H1 (cell line): Measurements from ENCODE around the gene KLHL7. TPM values are rescaled to one million over a fixed set of nuclear protein-coding genes. Genes with fewer than 3 reads are reported as not detected.

Experiments used
- CTCF ChIA-PET: fragments of 300-600 bp; sonication (Branson Sonifier 250); formaldehyde crosslinking; loops from one replicate; lab custom pipeline; 2021; ENCODE audit not compliant: partially characterized antibody; lab: Charles Lee
- POLR2A ChIA-PET: fragments of 300-600 bp; sonication (Branson Sonifier 250); formaldehyde crosslinking; loops from one replicate; lab custom pipeline; 2021; ENCODE audit warnings: inconsistent platforms; ENCODE audit not compliant: partially characterized antibody; lab: Charles Lee
- DNase-seq, 2 experiments: peaks; one replicate each; pipeline versions ENCODE4 v3.0.0 to v3.0.0-alpha.2; 2010 to 2022; ENCODE audit warnings: low spot score in 2 of 2, low read depth in 1 of 2, mixed read lengths in 1 of 2
- FAIRE-seq: peaks from 2 replicates; lab custom pipeline; 2011; peaks lifted over from hg19 to GRCh38; lab: Jason Lieb, UNC
- H2AFZ ChIP-seq: 2 replicates; pipeline ENCODE4 v1.8.1; 2012; ENCODE audit warnings: low read length, inconsistent platforms
- H2AK5ac ChIP-seq: 2 replicates; pipeline ENCODE4 v1.6.1; 2013; ENCODE audit warnings: low read depth, low read length
- H2BK120ac ChIP-seq: replicated peaks from 2 replicates; pipeline ENCODE3; 2013; ENCODE audit warnings: low read depth, low read length, inconsistent platforms
- H2BK12ac ChIP-seq: 2 replicates; pipeline ENCODE4 v1.6.1; 2013; ENCODE audit warnings: low read depth, low read length
- H2BK15ac ChIP-seq: 2 replicates; pipeline ENCODE4 v1.6.1; 2013; ENCODE audit warnings: low read length
- H2BK20ac ChIP-seq: 2 replicates; pipeline ENCODE4 v1.6.1; 2013; ENCODE audit warnings: low read length
- H2BK5ac ChIP-seq: 2 replicates; pipeline ENCODE4 v1.6.1; 2013; ENCODE audit warnings: low read depth, low read length
- H3K14ac ChIP-seq: 2 replicates; pipeline ENCODE4 v1.6.1; 2013; ENCODE audit warnings: inconsistent platforms; ENCODE audit not compliant: insufficient read length
- H3K18ac ChIP-seq: 2 replicates; pipeline ENCODE4 v1.6.1; 2013; ENCODE audit warnings: low read length; ENCODE audit errors: extremely low read depth
- H3K23ac ChIP-seq: 2 replicates; pipeline ENCODE4 v1.6.1; 2013; ENCODE audit warnings: inconsistent platforms; ENCODE audit not compliant: insufficient read length
- H3K23me2 ChIP-seq: 2 replicates; pipeline ENCODE4 v1.6.1; 2013; ENCODE audit warnings: low read depth, low read length
- H3K27ac ChIP-seq: 2 replicates; pipeline ENCODE4 v1.6.1; 2011; ENCODE audit warnings: low read depth, low read length, inconsistent platforms
- H3K27me3 ChIP-seq, 4 experiments: replicated peaks in 1 of 4; 1 replicate in 1 of 4; 2 replicates in 3 of 4; pipeline versions ENCODE4 v1.6.1 to v1.8.1; 2011 to 2013; ENCODE audit warnings: low read length in 3 of 4, mild to moderate bottlenecking in 3 of 4, inconsistent platforms in 2 of 4, mixed read lengths in 2 of 4, moderate library complexity in 1 of 4; ENCODE audit not compliant: control insufficient read depth in 3 of 4, insufficient read depth in 3 of 4; ENCODE audit errors: extremely low read depth in 1 of 4
- H3K36me3 ChIP-seq, 4 experiments: 2 replicates each; pipeline versions ENCODE4 v1.6.1 to v1.8.1; 2011 to 2013; ENCODE audit warnings: mild to moderate bottlenecking in 4 of 4, low read length in 3 of 4, moderate library complexity in 2 of 4, control low read depth in 1 of 4, inconsistent platforms in 1 of 4; ENCODE audit not compliant: insufficient read depth in 4 of 4, control insufficient read depth in 2 of 4
- H3K4ac ChIP-seq: replicated peaks from 2 replicates; pipeline ENCODE3; 2013; ENCODE audit warnings: low read length, low read depth, mixed read lengths, inconsistent platforms; ENCODE audit not compliant: insufficient read length
- H3K4me1 ChIP-seq, 4 experiments: replicated peaks in 1 of 4; 1 replicate in 1 of 4; 2 replicates in 3 of 4; pipeline versions ENCODE4 v1.6.1 to v1.8.1; 2011 to 2013; ENCODE audit warnings: low read length in 3 of 4, inconsistent platforms in 2 of 4, mixed read lengths in 1 of 4; ENCODE audit not compliant: insufficient read depth in 4 of 4, control insufficient read depth in 3 of 4
- H3K4me2 ChIP-seq, 2 experiments: 2 replicates each; pipeline versions ENCODE4 v1.6.1 to v1.8.1; 2011 to 2013; ENCODE audit warnings: low read depth in 2 of 2, low read length in 2 of 2, control low read depth in 1 of 2, inconsistent platforms in 1 of 2, mild to moderate bottlenecking in 1 of 2; ENCODE audit not compliant: insufficient read depth in 1 of 2
- H3K4me3 ChIP-seq, 4 experiments: fragments of 200-600, 300-600 bp in 1 of 4; sonication (generic), shearing (Covaris generic), sonication (Bioruptor Twin) in 1 of 4; 2 replicates each; pipeline versions ENCODE4 v1.5.1 to v1.8.1; 2011 to 2016; ENCODE audit warnings: low read length in 4 of 4, low read depth in 3 of 4, control low read depth in 2 of 4, inconsistent platforms in 2 of 4, mild to moderate bottlenecking in 2 of 4, mixed read lengths in 1 of 4, moderate library complexity in 1 of 4; ENCODE audit not compliant: insufficient read depth in 2 of 4; ENCODE audit errors: extremely low read depth in 1 of 4
- H3K56ac ChIP-seq: replicated peaks from 2 replicates; pipeline ENCODE3; 2013; ENCODE audit warnings: low read depth, mild to moderate bottlenecking, mixed read lengths, low read length, inconsistent platforms; ENCODE audit not compliant: insufficient read length
- H3K79me1 ChIP-seq: 2 replicates; pipeline ENCODE4 v1.6.1; 2013; ENCODE audit warnings: low read depth, low read length, control low read depth
- H3K79me2 ChIP-seq, 2 experiments: 2 replicates each; pipeline versions ENCODE4 v1.6.1 to v1.8.1; 2012 to 2013; ENCODE audit warnings: low read length in 2 of 2, mild to moderate bottlenecking in 2 of 2, inconsistent platforms in 1 of 2; ENCODE audit not compliant: insufficient read depth in 2 of 2, control insufficient read depth in 1 of 2
- H3K9ac ChIP-seq, 4 experiments: replicated peaks in 1 of 4; 1 replicate in 1 of 4; 2 replicates in 3 of 4; pipeline versions ENCODE4 v1.6.1 to v1.8.1; 2011 to 2013; ENCODE audit warnings: low read depth in 3 of 4, low read length in 3 of 4, control low read depth in 2 of 4, mild to moderate bottlenecking in 2 of 4, moderate library complexity in 2 of 4, inconsistent platforms in 1 of 4; ENCODE audit errors: extremely low read depth in 1 of 4
- H3K9me3 ChIP-seq, 2 experiments: 2 replicates each; pipeline versions ENCODE4 v1.6.1 to v1.8.1; 2012 to 2013; ENCODE audit warnings: mild to moderate bottlenecking in 2 of 2, moderate library complexity in 2 of 2, control low read depth in 1 of 2, inconsistent platforms in 1 of 2, low read depth in 1 of 2, low read length in 1 of 2, mixed read lengths in 1 of 2; ENCODE audit not compliant: insufficient read depth in 2 of 2
- H4K20me1 ChIP-seq, 2 experiments: replicated peaks in 1 of 2; 2 replicates each; pipeline versions ENCODE3 to v1.8.1; 2011 to 2013; ENCODE audit warnings: inconsistent platforms in 2 of 2, low read length in 2 of 2, mild to moderate bottlenecking in 1 of 2; ENCODE audit not compliant: insufficient read depth in 2 of 2, control insufficient read depth in 1 of 2
- H4K5ac ChIP-seq: 2 replicates; pipeline ENCODE4 v1.6.1; 2013; ENCODE audit warnings: low read length, low read depth, mixed read lengths, inconsistent platforms; ENCODE audit not compliant: insufficient read length
- H4K8ac ChIP-seq: 2 replicates; pipeline ENCODE4 v1.8.0; 2013; ENCODE audit warnings: mild to moderate bottlenecking, moderate library complexity, low read length, inconsistent platforms; ENCODE audit not compliant: insufficient read depth; ENCODE audit errors: extremely low read depth
- H4K91ac ChIP-seq: replicated peaks from 2 replicates; pipeline ENCODE3; 2013; ENCODE audit warnings: low read length, mixed read lengths, inconsistent platforms; ENCODE audit not compliant: insufficient read length
- CEBPB ChIP-seq: IDR thresholded peaks from 2 replicates; pipeline ENCODE4 v1.6.1; 2012; ENCODE audit warnings: low read depth, low read length
- CREB1 ChIP-seq: IDR thresholded peaks from 2 replicates; pipeline ENCODE4 v1.6.1; 2012; ENCODE audit warnings: inconsistent platforms
- EGR1 ChIP-seq: IDR thresholded peaks from 2 replicates; pipeline ENCODE4 v1.6.1; 2011; ENCODE audit warnings: low read depth, low read length, borderline replicate concordance
- GABPA ChIP-seq: IDR thresholded peaks from 2 replicates; pipeline ENCODE4 v1.6.1; 2011; ENCODE audit warnings: mild to moderate bottlenecking, low read length, moderate library complexity, borderline replicate concordance; ENCODE audit not compliant: insufficient read depth
- HDAC6 ChIP-seq: IDR thresholded peaks from one replicate; pipeline ENCODE4 v1.7.1; 2012; ENCODE audit warnings: low read depth, mild to moderate bottlenecking, inconsistent platforms, low read length, moderate library complexity
- PHF8 ChIP-seq: fragments of 200-600 bp; sonication (generic); conservative IDR thresholded peaks from 2 replicates; pipeline ENCODE4 v1.7.1; 2012; ENCODE audit warnings: low read depth, mild to moderate bottlenecking, inconsistent platforms, low read length, moderate library complexity
- POLR2A ChIP-seq, 2 experiments: IDR thresholded peaks; 1 replicate in 1 of 2; 2 replicates in 1 of 2; pipeline ENCODE4 v1.6.1; 2011; ENCODE audit warnings: low read depth in 2 of 2, low read length in 2 of 2, mild to moderate bottlenecking in 2 of 2; ENCODE audit errors: control extremely low read depth in 1 of 2
- POU5F1 ChIP-seq: IDR thresholded peaks from 2 replicates; pipeline ENCODE4 v1.6.1; 2011; ENCODE audit warnings: low read depth, mild to moderate bottlenecking, low read length, moderate library complexity
- RBBP5 ChIP-seq: IDR thresholded peaks from 2 replicates; pipeline ENCODE4 v1.7.1; 2012; ENCODE audit warnings: low read depth, mild to moderate bottlenecking, inconsistent platforms, low read length, moderate library complexity, borderline replicate concordance
- RXRA ChIP-seq: IDR thresholded peaks from 2 replicates; pipeline ENCODE4 v1.6.1; 2011; ENCODE audit warnings: low read depth, mild to moderate bottlenecking, low read length, moderate library complexity; ENCODE audit not compliant: insufficient read depth
- SIN3A ChIP-seq, 2 experiments: IDR thresholded peaks in 1 of 2; conservative IDR thresholded peaks in 1 of 2; 2 replicates each; pipeline ENCODE4 v1.6.1; 2011 to 2012; ENCODE audit warnings: low read length in 2 of 2, improper control_type of control experiment in 1 of 2, low read depth in 1 of 2, mild to moderate bottlenecking in 1 of 2
- SIRT6 ChIP-seq: IDR thresholded peaks from one replicate; pipeline ENCODE4 v1.7.1; 2012; ENCODE audit warnings: low read length, inconsistent platforms
- SIX5 ChIP-seq: IDR thresholded peaks from 2 replicates; pipeline ENCODE4 v1.6.1; 2011; ENCODE audit warnings: mild to moderate bottlenecking, low read depth, low read length
- SRF ChIP-seq: IDR thresholded peaks from 2 replicates; pipeline ENCODE4 v1.6.1; 2011; ENCODE audit warnings: mild to moderate bottlenecking, low read depth, low read length, moderate library complexity
- SUZ12 ChIP-seq: fragments of 200-600 bp; sonication (generic); IDR thresholded peaks from 2 replicates; pipeline ENCODE4 v1.6.1; 2012; ENCODE audit warnings: mild to moderate bottlenecking, inconsistent platforms, low read length, moderate library complexity, mixed read lengths
- TCF12 ChIP-seq: IDR thresholded peaks from 2 replicates; pipeline ENCODE4 v1.6.1; 2011; ENCODE audit warnings: low read depth, mild to moderate bottlenecking, low read length
- WGBS, 2 experiments: shearing (Covaris generic) in 1 of 2; methylation state at CpG; one replicate each; pipeline versions ENCODE4 v1.1.6 to v1.1.7; 2013 to 2015; ENCODE audit warnings: low lambda C conversion rate in 2 of 2, mixed read lengths in 2 of 2, inconsistent platforms in 1 of 2, low coverage in 1 of 2, missing lambda C conversion rate in 1 of 2; ENCODE audit not compliant: insufficient replicate concordance in 2 of 2, insufficient coverage in 1 of 2, insufficient read length in 1 of 2; ENCODE audit errors: extremely low coverage in 1 of 2, missing lambda C conversion rate in 1 of 2; 5-methylcytosine and 5-hydroxymethylcytosine counted together
- polyA plus RNA-seq, 7 experiments: library from polyadenylated mRNA; depleted of rRNA in 3 of 7; stranded (reverse) in 5 of 7; unstranded in 2 of 7; fragments of >200 nt in 5 of 7; fragments of 200-250 nt in 2 of 7; gene quantifications; 1 replicate in 5 of 7; 2 replicates in 1 of 7; 4 replicates in 1 of 7; pipeline versions ENCODE4 v1.2.1 to v1.2.3, GENCODE V29; 2011 to 2013; ENCODE audit warnings: missing spikeins in 2 of 7, mixed read lengths in 2 of 7
- total RNA-seq: library from RNA; stranded (reverse); fragmentation: NEBNext Ultra II Directional; extraction: Animal tissue kit (Norgen Biotek cat#: 25700); gene quantifications from 2 replicates; pipeline ENCODE4 v1.2.1, GENCODE V29; 2021

Gene KLHL7
- total and polyA plus RNA-seq, 2 of the 8 experiments (the other 6 are each of a cell fraction or from before 2014, with no cell fraction given), result 65.3 to 115 TPM

- DNase-seq (no peak), FAIRE-seq (no peak)
- Histone ChIP-seq H2BK20ac (no peak overlapping the region), H3K23me2 (no peaks in the 10 kb centered on the region), H3K23ac (no peak overlapping the region), H3K79me1 (no peaks in the 10 kb centered on the region), H2BK15ac (no peak overlapping the region), H3K9ac (no peak overlapping the region), H2AFZ (no peak overlapping the region), H2AK5ac (no peak overlapping the region), H2BK12ac (no peak overlapping the region), H2BK5ac (no peak overlapping the region), H3K18ac (no peak overlapping the region), H4K20me1 (no peaks in the 10 kb centered on the region), H4K8ac (no peak overlapping the region), H3K27ac (no peak overlapping the region), H3K56ac (no peak overlapping the region), H4K91ac (no peak overlapping the region), H3K4ac (no peak overlapping the region), H2BK120ac (no peak overlapping the region), H3K4me3 (no peak overlapping the region), H3K36me3 (peaks cover 2 to 29% (median 14%) of the 10 kb centered on the region in 4 experiments; a peak in 7 of 8 replicates), H3K14ac (no peak overlapping the region), H3K27me3 (no peaks in the 10 kb centered on the region), H3K79me2 (no peaks in the 10 kb centered on the region), H3K9me3 (no peaks in the 10 kb centered on the region), H3K4me1 (no peaks in the 10 kb centered on the region), H3K4me2 (no peak overlapping the region), H4K5ac (no peak overlapping the region)
- WGBS, 2 experiments, result 78% methylated on average over 6 of the region's 6 CpGs; no CpG with 5 or more reads in 1 of the 2 experiments
- ChIA-PET CTCF (interaction anchor here (0.6 to 0.8 kb wide), 2 partner anchors 12 to 20 kb away, joined by 3 read pairs; no protein-coding TSS in a partner anchor), POLR2A (interaction anchor here (0.8 to 1.1 kb wide), 3 partner anchors 8 to 335 kb away, joined by 3 read pairs; partner anchors contain the start of gene TOMM7)
- no peak for TF ChIP-seq PHF8
- no peak for TF ChIP-seq TCF12
- TF ChIP-seq GABPA, result no peak
- TF ChIP-seq POU5F1, result no peak
- TF ChIP-seq SIX5, result no peak
- TF ChIP-seq HDAC6, result no peak
- TF ChIP-seq RXRA, result no peak
- TF ChIP-seq SIRT6, result no peak
- TF ChIP-seq CREB1, result no peak
- no peak for TF ChIP-seq RBBP5
- TF ChIP-seq SRF, result no peak
- no peak for TF ChIP-seq EGR1
- no peak for TF ChIP-seq SIN3A (conservative IDR thresholded peaks at IDR 0.05 in 1 of 2, IDR thresholded peaks at IDR 0.05 in 1 of 2; ENCODE audit: low read depth in 1 of 2, low read length in 2 of 2)
- TF ChIP-seq POLR2A (IDR thresholded peaks at IDR 0.05; ENCODE audit: control extremely low read depth in 1 of 2, low read depth in 2 of 2, low read length in 2 of 2), result no peak
- no peak for TF ChIP-seq CEBPB
- no peak for TF ChIP-seq SUZ12
These were observed 52.1 kb downstream of the KLHL7 start for GRCh38 chr7:23157679-23158078.
